Glutamatergic neuron (in vitro differentiated cells): ENCODE results near the gene HNRNPL. TPM values are rescaled to one million over a fixed set of nuclear protein-coding genes. Genes with fewer than 3 reads are reported as not detected.
"Not testable (repeated sequence)": the region's sequence is repeated elsewhere in the genome, so short reads cannot be mapped to it uniquely, and the experiment has no call there.

ENCODE experiments used
- DNase-seq: peaks from one replicate; pipeline ENCODE4 v3.0.0; 2022
- H3K27ac Mint-ChIP-seq: one replicate; pipeline ENCODE4 v1.8.0; 2020; ENCODE audit warnings: mild to moderate bottlenecking, mixed read lengths, inconsistent platforms; ENCODE audit not compliant: unreplicated experiment
- H3K27me3 Mint-ChIP-seq: one replicate; pipeline ENCODE4 v1.8.0; 2020; ENCODE audit warnings: mild to moderate bottlenecking, moderate library complexity, mixed read lengths, inconsistent platforms; ENCODE audit not compliant: unreplicated experiment
- H3K36me3 Mint-ChIP-seq: one replicate; pipeline ENCODE4 v1.8.0; 2020; ENCODE audit warnings: mild to moderate bottlenecking, mixed read lengths, inconsistent platforms; ENCODE audit not compliant: unreplicated experiment
- H3K4me1 Mint-ChIP-seq: one replicate; pipeline ENCODE4 v1.8.0; 2020; ENCODE audit warnings: mild to moderate bottlenecking, low read depth, mixed read lengths, inconsistent platforms; ENCODE audit not compliant: unreplicated experiment
- H3K4me3 Mint-ChIP-seq: one replicate; pipeline ENCODE4 v1.8.0; 2020; ENCODE audit warnings: mild to moderate bottlenecking, mixed read lengths, inconsistent platforms; ENCODE audit not compliant: unreplicated experiment
- H3K9me3 Mint-ChIP-seq: one replicate; pipeline ENCODE4 v1.8.0; 2020; ENCODE audit warnings: mild to moderate bottlenecking, moderate library complexity, mixed read lengths, inconsistent platforms; ENCODE audit not compliant: unreplicated experiment
- CTCF ChIP-seq: fragments of 200-600 bp; sonication (generic); IDR thresholded peaks from one replicate; pipeline ENCODE4 v1.5.0; 2021; ENCODE audit not compliant: partially characterized antibody, unreplicated experiment
- total RNA-seq: library from RNA; stranded (reverse); fragmentation: NEBNext Ultra II Directional; extraction: Animal tissue kit (Norgen Biotek cat#: 25700); gene quantifications from one replicate; pipeline ENCODE4 v1.2.1, GENCODE V29; 2021; ENCODE audit not compliant: unreplicated experiment

HNRNPL gene
- total RNA-seq, 1 donor from 2014 or later = 371 TPM

- H3K27me3 Mint-ChIP-seq = peaks cover 7% of the 10 kb centered on the region
- peaks cover 3% of the 10 kb centered on the region for H3K9me3 Mint-ChIP-seq
- DNase-seq = no peak
- peaks cover 2% of the 10 kb centered on the region for H3K4me1 Mint-ChIP-seq
- H3K27ac Mint-ChIP-seq = no peak overlapping the region
- H3K36me3 Mint-ChIP-seq = no peaks in the 10 kb centered on the region
- no peak overlapping the region for H3K4me3 Mint-ChIP-seq
- no peak for TF ChIP-seq CTCF
Measured at GRCh38 chr19:38817081-38817480, 32.7 kb downstream of the HNRNPL start.

- Mint-ChIP-seq H3K27ac (no peak overlapping the region), H3K4me1 (peaks cover 2% of the 10 kb centered on the region), H3K9me3 (peaks cover 3% of the 10 kb centered on the region), H3K36me3 (no peaks in the 10 kb centered on the region), H3K4me3 (no peak overlapping the region), H3K27me3 (peaks cover 7% of the 10 kb centered on the region)
- no peak for TF ChIP-seq CTCF
- no peak for DNase-seq
Measured at GRCh38 chr19:38816131-38816750, 33.5 kb downstream of the HNRNPL start.

GRCh38 chr19:38815059-38816001 is 34.5 kb downstream of the HNRNPL start:
- H3K4me3 Mint-ChIP-seq = no peak overlapping the region
- no peaks in the 10 kb centered on the region for H3K36me3 Mint-ChIP-seq
- TF ChIP-seq CTCF = no peak
- H3K4me1 Mint-ChIP-seq = peaks cover 2% of the 10 kb centered on the region
- no peak overlapping the region for H3K27ac Mint-ChIP-seq
- H3K9me3 Mint-ChIP-seq = peaks cover 1% of the 10 kb centered on the region
- no peak for DNase-seq
- H3K27me3 Mint-ChIP-seq = peaks cover 6% of the 10 kb centered on the region

- H3K36me3 Mint-ChIP-seq, H3K27ac Mint-ChIP-seq, H3K4me3 Mint-ChIP-seq, DNase-seq, H3K9me3 Mint-ChIP-seq, H3K4me1 Mint-ChIP-seq, H3K27me3 Mint-ChIP-seq: not testable (repeated sequence)
Measured at GRCh38 chr19:38813932-38814331, 35.9 kb downstream of the HNRNPL start.

- Mint-ChIP-seq H3K4me3 (no peak overlapping the region), H3K4me1 (no peaks in the 10 kb centered on the region), H3K27me3 (peaks cover 5% of the 10 kb centered on the region), H3K9me3 (peaks cover 1% of the 10 kb centered on the region), H3K27ac (no peak overlapping the region), H3K36me3 (no peaks in the 10 kb centered on the region)
- TF ChIP-seq CTCF = no peak
- DNase-seq = no peak
Measured at GRCh38 chr19:38813323-38813722, 36.5 kb downstream of the HNRNPL start.
